Kidney (tissue), 14 donors: Measurements from ENCODE around the gene FBXO22. TPM values are rescaled to one million over a fixed set of nuclear protein-coding genes. Genes with fewer than 3 reads are reported as not detected.
"Not testable (repeated sequence)": the region's sequence is repeated elsewhere in the genome, so short reads cannot be mapped to it uniquely, and the experiment has no call there.

Experiments
- DNase-seq, 5 donors: peaks; one replicate each; pipeline ENCODE4 v3.0.0-alpha.2; 2013 to 2020
- FAIRE-seq: peaks from 2 replicates; lab custom pipeline; 2012; peaks lifted over from hg19 to GRCh38; lab: Jason Lieb, UNC
- H3K27ac ChIP-seq, 2 donors: one replicate each; pipeline ENCODE4 v1.7.0; 2013; ENCODE audit warnings: low read depth in 2 of 2, low read length in 2 of 2, inconsistent platforms in 1 of 2
- H3K27me3 ChIP-seq: one replicate; pipeline ENCODE4 v1.7.1; 2013; ENCODE audit warnings: low read length, inconsistent platforms; ENCODE audit not compliant: control insufficient read depth, insufficient read depth
- H3K36me3 ChIP-seq, 3 donors: one replicate each; pipeline versions ENCODE4 v1.7.0 to v1.7.1; 2013; ENCODE audit warnings: low read length in 3 of 3, control low read depth in 1 of 3, inconsistent platforms in 1 of 3; ENCODE audit not compliant: insufficient read depth in 3 of 3, control insufficient read depth in 2 of 3
- H3K4me1 ChIP-seq, 3 donors: one replicate each; pipeline versions ENCODE4 v1.7.0 to v1.7.1; 2013; ENCODE audit warnings: low read length in 3 of 3, inconsistent platforms in 1 of 3, low read depth in 1 of 3; ENCODE audit not compliant: control insufficient read depth in 2 of 3, insufficient read depth in 2 of 3
- H3K4me3 ChIP-seq, 3 donors: one replicate each; pipeline versions ENCODE4 v1.7.0 to v1.8.1; 2013; ENCODE audit warnings: low read length in 3 of 3, control low read depth in 1 of 3, inconsistent platforms in 1 of 3
- H3K9ac ChIP-seq, 3 donors: one replicate each; pipeline versions ENCODE4 v1.7.0 to v1.7.1; 2013; ENCODE audit warnings: low read length in 3 of 3, control low read depth in 1 of 3, inconsistent platforms in 1 of 3
- H3K9me3 ChIP-seq, 3 donors: one replicate each; pipeline versions ENCODE4 v1.7.0 to v1.7.1; 2013; ENCODE audit warnings: low read length in 3 of 3, control low read depth in 1 of 3, inconsistent platforms in 1 of 3; ENCODE audit not compliant: control insufficient read depth in 2 of 3, insufficient read depth in 1 of 3
- intact Hi-C: fragments of 100-400 bp; cut with DNase I; formaldehyde crosslinking; loops from one replicate; pipeline ENCODE4 v1.11.1; 2022
- polyA plus RNA-seq: library from polyadenylated mRNA; stranded (reverse); fragments of 350-450 nt; fragmentation: Illumina TruSeq; extraction: RNeasy Lipid Tissue Mini Kit (QIAGEN cat#74804); gene quantifications from one replicate; pipeline ENCODE4 v1.2.3, GENCODE V29; 2014; ENCODE audit warnings: low read depth, low replicate concordance; ENCODE audit not compliant: insufficient read depth
- total RNA-seq: library from RNA; stranded (reverse); fragmentation: NEBNext Ultra II Directional; extraction: Animal tissue kit (Norgen Biotek cat#: 25700); gene quantifications from one replicate; pipeline ENCODE4 v1.2.1, GENCODE V29; 2021
- TF ChIP-seq, protein P1 (sequence below): IDR thresholded peaks from 3 replicates; pipeline ENCODE4 v1.5.1; 2012; ENCODE audit warnings: mild to moderate bottlenecking, moderate library complexity, borderline replicate concordance; ENCODE audit not compliant: insufficient read depth; ENCODE audit errors: extremely low read depth
- donor health status: control.
- donor health status: control.
- donor health status: control.
- donor health status: control.
- donor health status: control.
- donor health status: DM: yes; HTN: yes; CAD: no.
- donor health status: Normal renal cell carcinoma (clear cell type).

FBXO22 gene
- total and polyA plus RNA-seq, 2 donors from 2014 or later, result 24.1 to 28.7 TPM

DNA sequence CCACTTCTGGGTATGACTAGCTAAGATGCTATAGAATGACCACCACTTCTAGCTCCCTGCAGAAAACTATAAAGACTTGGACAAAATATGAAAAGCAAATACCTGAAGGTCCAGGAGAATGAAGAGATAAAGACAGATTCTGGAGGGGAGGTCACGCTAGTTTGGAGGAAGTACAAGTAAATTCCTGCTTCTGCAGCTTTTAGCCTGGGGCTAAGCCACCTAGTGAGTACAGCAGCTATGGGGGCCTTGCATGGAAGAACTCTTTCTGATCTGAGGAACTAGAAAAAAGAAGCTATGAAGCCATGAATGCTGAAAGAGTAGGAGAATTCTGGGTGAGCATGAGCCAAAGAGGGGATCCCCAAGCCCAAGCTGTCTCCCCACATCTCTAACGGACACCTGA lies 78.8 kb downstream of the FBXO22 start:
- DNase-seq (peak in 1 of 5 donors; percentile 0), FAIRE-seq (no peak)
- no peaks in the 10 kb centered on the region for H3K27me3 ChIP-seq
- no peaks in the 10 kb centered on the region for H3K9me3 ChIP-seq
- TF ChIP-seq, protein P1, sequence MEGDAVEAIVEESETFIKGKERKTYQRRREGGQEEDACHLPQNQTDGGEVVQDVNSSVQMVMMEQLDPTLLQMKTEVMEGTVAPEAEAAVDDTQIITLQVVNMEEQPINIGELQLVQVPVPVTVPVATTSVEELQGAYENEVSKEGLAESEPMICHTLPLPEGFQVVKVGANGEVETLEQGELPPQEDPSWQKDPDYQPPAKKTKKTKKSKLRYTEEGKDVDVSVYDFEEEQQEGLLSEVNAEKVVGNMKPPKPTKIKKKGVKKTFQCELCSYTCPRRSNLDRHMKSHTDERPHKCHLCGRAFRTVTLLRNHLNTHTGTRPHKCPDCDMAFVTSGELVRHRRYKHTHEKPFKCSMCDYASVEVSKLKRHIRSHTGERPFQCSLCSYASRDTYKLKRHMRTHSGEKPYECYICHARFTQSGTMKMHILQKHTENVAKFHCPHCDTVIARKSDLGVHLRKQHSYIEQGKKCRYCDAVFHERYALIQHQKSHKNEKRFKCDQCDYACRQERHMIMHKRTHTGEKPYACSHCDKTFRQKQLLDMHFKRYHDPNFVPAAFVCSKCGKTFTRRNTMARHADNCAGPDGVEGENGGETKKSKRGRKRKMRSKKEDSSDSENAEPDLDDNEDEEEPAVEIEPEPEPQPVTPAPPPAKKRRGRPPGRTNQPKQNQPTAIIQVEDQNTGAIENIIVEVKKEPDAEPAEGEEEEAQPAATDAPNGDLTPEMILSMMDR, result no peak
- intact Hi-C loops, result no loop called here
- no peak overlapping the region for H3K27ac ChIP-seq
- no peaks in the 10 kb centered on the region for H3K36me3 ChIP-seq
- no peak overlapping the region for H3K4me3 ChIP-seq
- no peaks in the 10 kb centered on the region for H3K4me1 ChIP-seq
- no peak overlapping the region for H3K9ac ChIP-seq

DNA sequence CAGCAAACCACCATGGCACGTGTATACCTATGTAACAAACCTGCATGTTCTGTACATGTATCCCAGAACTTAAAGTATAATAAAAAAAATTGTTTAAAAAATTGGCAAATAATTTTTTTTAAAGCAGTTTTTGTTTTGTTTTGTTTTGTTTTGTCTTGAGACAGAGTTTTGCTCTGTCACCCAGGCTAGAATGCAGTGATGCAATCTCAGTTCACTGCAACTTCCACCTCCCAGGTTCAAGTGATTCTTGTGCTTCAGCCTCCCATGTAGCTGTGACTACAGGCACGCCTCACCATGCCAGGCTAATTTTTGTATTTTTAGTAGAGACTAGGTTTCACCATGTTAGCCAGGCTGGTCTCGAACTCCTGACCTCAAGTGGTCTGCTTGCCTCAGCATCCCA lies 81.0 kb downstream of the FBXO22 start:
- H3K27ac ChIP-seq, H3K9ac ChIP-seq, H3K9me3 ChIP-seq, H3K4me1 ChIP-seq, DNase-seq, intact Hi-C loops, FAIRE-seq, H3K36me3 ChIP-seq, H3K27me3 ChIP-seq, H3K4me3 ChIP-seq: not testable (repeated sequence)

DNA sequence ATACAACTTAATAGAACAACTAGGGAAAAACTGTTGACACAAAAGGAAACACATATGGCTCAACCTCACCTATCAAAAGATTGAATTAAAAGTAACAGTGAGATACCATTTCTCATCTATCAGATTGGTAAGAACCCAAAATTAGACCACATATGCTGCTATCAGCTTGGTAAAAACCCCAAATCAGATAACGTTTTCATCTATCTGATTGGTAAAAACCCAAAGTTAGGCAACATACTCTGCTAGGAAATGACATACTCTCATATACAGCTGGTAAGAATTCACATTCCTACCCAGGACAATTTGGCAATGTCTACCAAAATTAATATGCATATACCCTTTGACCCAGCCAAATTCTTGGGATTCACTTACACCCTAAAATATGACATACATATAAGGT lies 82.3 kb downstream of the FBXO22 start:
- H3K9ac ChIP-seq, result no peak overlapping the region
- no peak for DNase-seq
- H3K4me3 ChIP-seq, result no peak overlapping the region
- no peaks in the 10 kb centered on the region for H3K36me3 ChIP-seq
- TF ChIP-seq, protein P1, result no peak
- H3K27ac ChIP-seq, result no peak overlapping the region
- intact Hi-C loops, result no loop called here
- no peaks in the 10 kb centered on the region for H3K27me3 ChIP-seq
- H3K4me1 ChIP-seq, result no peaks in the 10 kb centered on the region
- H3K9me3 ChIP-seq, result no peaks in the 10 kb centered on the region
- FAIRE-seq, result no peak

DNA sequence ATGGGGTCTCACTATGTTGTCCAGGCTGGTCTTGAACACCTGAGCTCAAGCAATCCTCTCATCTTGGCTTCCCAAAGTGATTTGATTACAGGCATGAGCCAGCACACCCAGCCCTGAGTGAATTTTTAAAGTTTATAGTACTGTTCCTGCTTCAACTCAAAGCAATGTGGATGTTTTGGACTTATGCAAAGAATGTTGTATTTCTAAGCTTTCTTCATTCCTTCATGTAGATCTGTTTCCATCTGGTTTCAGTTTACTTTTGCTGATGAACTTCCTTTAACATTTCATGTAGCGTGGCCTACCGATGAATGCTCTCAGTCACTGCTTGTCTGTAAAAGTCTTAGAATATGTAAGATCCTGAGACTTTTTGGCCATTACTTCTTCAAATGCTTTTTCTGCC lies 85.4 kb downstream of the FBXO22 start:
- TF ChIP-seq, protein P1, result no peak
- intact Hi-C loops, result no loop called here
- no peaks in the 10 kb centered on the region for H3K27me3 ChIP-seq
- no peaks in the 10 kb centered on the region for H3K4me1 ChIP-seq
- H3K9ac ChIP-seq, result no peak overlapping the region
- DNase-seq (peak in 1 of 5 donors; percentile 21), FAIRE-seq (no peak)
- H3K4me3 ChIP-seq, result no peak overlapping the region
- H3K27ac ChIP-seq, result no peak overlapping the region
- H3K9me3 ChIP-seq, result peaks cover 0 to 2% (median 0%) of the 10 kb centered on the region in 3 donors
- no peaks in the 10 kb centered on the region for H3K36me3 ChIP-seq
